ENCODE measurements around the gene KIAA0753.

Gene KIAA0753

DNA sequence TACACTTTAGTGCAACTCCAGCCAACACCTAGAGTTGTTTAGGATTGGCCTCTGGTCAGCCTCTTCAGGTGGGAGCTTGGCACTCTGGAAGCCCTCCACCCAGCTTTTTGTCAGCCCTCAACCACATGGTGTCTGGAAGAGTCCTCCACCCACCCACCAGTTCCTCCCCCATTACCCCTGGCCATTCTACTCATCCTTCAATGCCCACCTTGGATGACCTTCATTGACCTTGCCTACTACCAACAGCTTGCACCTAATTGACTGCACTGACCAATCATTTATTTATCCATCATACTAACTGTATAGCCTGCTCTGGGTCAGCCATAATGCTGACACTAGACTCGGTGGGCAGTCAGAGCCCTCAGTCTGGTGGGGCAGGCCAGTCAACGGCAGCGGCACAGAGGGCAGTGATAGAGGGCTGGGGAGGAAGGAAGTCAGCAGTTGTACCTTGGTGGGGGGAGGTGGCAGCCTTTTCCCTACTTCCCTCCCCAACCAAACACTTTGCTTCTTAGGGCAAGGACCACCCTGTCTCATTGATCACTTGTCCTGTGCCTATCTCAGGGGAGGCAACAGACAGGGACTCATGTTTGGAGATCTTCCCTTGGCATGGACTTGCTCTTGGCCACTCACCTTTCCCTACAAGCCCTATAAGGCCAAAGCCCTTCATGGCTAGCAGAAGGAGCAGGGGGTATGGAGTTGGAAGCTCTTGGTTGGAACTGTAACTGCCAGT lies 43.4 kb upstream of the KIAA0753 start:
- DNase-seq (ENCODE audit: extremely low spot score): no peak
- ChIA-PET POLR2A (no interaction called here), CTCF (no interaction called here)
- TF ChIP-seq FOXA1 (IDR thresholded peaks at IDR 0.05) (no peak), ARNT (IDR thresholded peaks at IDR 0.05) (no peak), TARDBP (IDR thresholded peaks at IDR 0.05) (no peak), BHLHE40 (IDR thresholded peaks at IDR 0.05; ENCODE audit: borderline replicate concordance) (no peak), CTBP1 (IDR thresholded peaks at IDR 0.05; ENCODE audit: borderline replicate concordance) (no peak), L3MBTL2 (conservative IDR thresholded peaks at IDR 0.05) (no peak)
- TF ChIP-seq, protein P1, sequence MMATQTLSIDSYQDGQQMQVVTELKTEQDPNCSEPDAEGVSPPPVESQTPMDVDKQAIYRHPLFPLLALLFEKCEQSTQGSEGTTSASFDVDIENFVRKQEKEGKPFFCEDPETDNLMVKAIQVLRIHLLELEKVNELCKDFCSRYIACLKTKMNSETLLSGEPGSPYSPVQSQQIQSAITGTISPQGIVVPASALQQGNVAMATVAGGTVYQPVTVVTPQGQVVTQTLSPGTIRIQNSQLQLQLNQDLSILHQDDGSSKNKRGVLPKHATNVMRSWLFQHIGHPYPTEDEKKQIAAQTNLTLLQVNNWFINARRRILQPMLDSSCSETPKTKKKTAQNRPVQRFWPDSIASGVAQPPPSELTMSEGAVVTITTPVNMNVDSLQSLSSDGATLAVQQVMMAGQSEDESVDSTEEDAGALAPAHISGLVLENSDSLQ (IDR thresholded peaks at IDR 0.05): no peak

- ChIA-PET POLR2A (no interaction called here), CTCF (no interaction called here)
- TF ChIP-seq TARDBP (IDR thresholded peaks at IDR 0.05): no peak
- TF ChIP-seq FOXA1 (IDR thresholded peaks at IDR 0.05): no peak
- TF ChIP-seq FOXM1 (IDR thresholded peaks at IDR 0.05; ENCODE audit: borderline replicate concordance): no peak
- TF ChIP-seq LEF1 (IDR thresholded peaks at IDR 0.05; ENCODE audit: borderline replicate concordance): no peak
- no peak for TF ChIP-seq CTBP1 (IDR thresholded peaks at IDR 0.05; ENCODE audit: borderline replicate concordance)
- TF ChIP-seq ZNF384 (IDR thresholded peaks at IDR 0.05): no peak
- no peak for TF ChIP-seq ARNT (IDR thresholded peaks at IDR 0.05)
- no peak for TF ChIP-seq L3MBTL2 (conservative IDR thresholded peaks at IDR 0.05)
- no peak for TF ChIP-seq NFRKB (IDR thresholded peaks at IDR 0.05)
- no peak for TF ChIP-seq BHLHE40 (IDR thresholded peaks at IDR 0.05; ENCODE audit: borderline replicate concordance)
- no peak for TF ChIP-seq HDGF (IDR thresholded peaks at IDR 0.05; ENCODE audit: borderline replicate concordance)
- TF ChIP-seq, protein P1 (IDR thresholded peaks at IDR 0.05): no peak
- no peak for TF ChIP-seq ELF4 (IDR thresholded peaks at IDR 0.05)
- no peak for TF ChIP-seq SUZ12 (IDR thresholded peaks at IDR 0.05)
- TF ChIP-seq SP1 (IDR thresholded peaks at IDR 0.05): no peak
- no peak for TF ChIP-seq FOXK2 (IDR thresholded peaks at IDR 0.05)
- no peak for DNase-seq (ENCODE audit: extremely low spot score)
Observed at GRCh38 chr17:6683081-6683684, 42.7 kb upstream of the KIAA0753 start.

GRCh38 chr17:6682339-6682738 lies 41.8 kb upstream of the KIAA0753 start:
- TF ChIP-seq, protein P1 (IDR thresholded peaks at IDR 0.05): no peak
- TF ChIP-seq HDGF (IDR thresholded peaks at IDR 0.05; ENCODE audit: borderline replicate concordance): no peak
- no peak for DNase-seq (ENCODE audit: extremely low spot score)
- POLR2A ChIA-PET: no interaction called here
- CTCF ChIA-PET: no interaction called here

- POLR2A ChIA-PET: no interaction called here
- no peak for TF ChIP-seq NFRKB (IDR thresholded peaks at IDR 0.05)
- no peak for TF ChIP-seq LEF1 (IDR thresholded peaks at IDR 0.05; ENCODE audit: borderline replicate concordance)
- TF ChIP-seq FOXA1 (IDR thresholded peaks at IDR 0.05): no peak
- no peak for TF ChIP-seq FOXM1 (IDR thresholded peaks at IDR 0.05; ENCODE audit: borderline replicate concordance)
- no peak for TF ChIP-seq BHLHE40 (IDR thresholded peaks at IDR 0.05; ENCODE audit: borderline replicate concordance)
- TF ChIP-seq ARNT (IDR thresholded peaks at IDR 0.05): no peak
- no peak for TF ChIP-seq TARDBP (IDR thresholded peaks at IDR 0.05)
- no peak for TF ChIP-seq CTBP1 (IDR thresholded peaks at IDR 0.05; ENCODE audit: borderline replicate concordance)
- no peak for TF ChIP-seq SUZ12 (IDR thresholded peaks at IDR 0.05)
- TF ChIP-seq, protein P1 (IDR thresholded peaks at IDR 0.05): no peak
- TF ChIP-seq ELF4 (IDR thresholded peaks at IDR 0.05): no peak
- TF ChIP-seq SP1 (IDR thresholded peaks at IDR 0.05): no peak
- no peak for TF ChIP-seq L3MBTL2 (conservative IDR thresholded peaks at IDR 0.05)
- TF ChIP-seq HDGF (IDR thresholded peaks at IDR 0.05; ENCODE audit: borderline replicate concordance): no peak
- TF ChIP-seq FOXK2 (IDR thresholded peaks at IDR 0.05): no peak
- TF ChIP-seq ZNF384 (IDR thresholded peaks at IDR 0.05): no peak
- DNase-seq (ENCODE audit: extremely low spot score): no peak
- CTCF ChIA-PET: no interaction called here
Observed at GRCh38 chr17:6681671-6682070, 41.2 kb upstream of the KIAA0753 start.

GRCh38 chr17:6681176-6681575 lies 40.7 kb upstream of the KIAA0753 start:
- ChIA-PET CTCF (no interaction called here), POLR2A (no interaction called here)
- TF ChIP-seq FOXA1 (IDR thresholded peaks at IDR 0.05): no peak
- no peak for DNase-seq (ENCODE audit: extremely low spot score)

DNA sequence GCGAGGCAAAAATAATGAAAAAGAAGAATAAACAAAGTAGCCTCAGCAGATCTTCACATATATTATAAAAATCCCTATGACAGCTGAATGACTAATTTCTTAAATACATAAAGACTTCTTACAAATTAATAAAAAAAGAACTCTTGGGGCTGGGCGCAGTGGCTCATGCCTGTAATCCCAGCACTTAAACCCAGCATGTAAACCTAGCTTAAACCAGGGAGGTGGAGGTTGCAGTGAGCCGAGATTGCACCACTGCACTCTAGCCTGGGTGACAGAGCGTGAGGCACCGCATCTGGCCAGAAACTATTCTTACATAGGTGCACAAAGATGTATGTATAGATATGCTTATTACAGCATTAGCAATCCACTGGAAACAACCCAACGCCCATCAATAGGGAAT lies 38.7 kb upstream of the KIAA0753 start:
- POLR2A ChIA-PET: no interaction called here
- TF ChIP-seq FOXM1 (IDR thresholded peaks at IDR 0.05; ENCODE audit: borderline replicate concordance) (no peak), HDGF (IDR thresholded peaks at IDR 0.05; ENCODE audit: borderline replicate concordance) (no peak), ZNF384 (IDR thresholded peaks at IDR 0.05) (no peak), L3MBTL2 (conservative IDR thresholded peaks at IDR 0.05) (no peak), ARNT (IDR thresholded peaks at IDR 0.05) (no peak), ELF4 (IDR thresholded peaks at IDR 0.05) (no peak), SP1 (IDR thresholded peaks at IDR 0.05) (no peak), BHLHE40 (IDR thresholded peaks at IDR 0.05; ENCODE audit: borderline replicate concordance) (no peak), FOXA1 (IDR thresholded peaks at IDR 0.05) (no peak), NFRKB (IDR thresholded peaks at IDR 0.05) (no peak), CTBP1 (IDR thresholded peaks at IDR 0.05; ENCODE audit: borderline replicate concordance) (no peak), LEF1 (IDR thresholded peaks at IDR 0.05; ENCODE audit: borderline replicate concordance) (no peak), FOXK2 (IDR thresholded peaks at IDR 0.05) (no peak), SUZ12 (IDR thresholded peaks at IDR 0.05) (no peak), TARDBP (IDR thresholded peaks at IDR 0.05) (no peak)
- TF ChIP-seq, protein P1 (IDR thresholded peaks at IDR 0.05): no peak
- DNase-seq (ENCODE audit: extremely low spot score): no peak

More for the DNA sequence above, 38.7 kb upstream of the KIAA0753 start:
- CTCF ChIA-PET: no interaction called here
